Activated T-helper 2 cell treated with anti-CD3 and anti-CD28 coated beads, Interferon-gamma antibody, Interleukin-2, Interleukin-4, amounts not matched to agents 10 μg/mL and 5 μg/mL and 100 μg/mL, durations not matched to agents 14 hours and 24 hours and 36 hours (primary cell): ENCODE data around the gene LSM2. TPM values are rescaled to one million over a fixed set of nuclear protein-coding genes. Genes with fewer than 3 reads are reported as not detected.

Experiments
- DNase-seq: peaks from one replicate; pipeline ENCODE4 v3.0.0; 2021; ENCODE audit warnings: low spot score
- H3K27ac Mint-ChIP-seq: one replicate; pipeline ENCODE4 v1.8.0; 2021; ENCODE audit warnings: mixed read lengths
- H3K27me3 Mint-ChIP-seq: one replicate; pipeline ENCODE4 v1.8.0; 2021; ENCODE audit warnings: low read depth, mixed read lengths
- H3K36me3 Mint-ChIP-seq: one replicate; pipeline ENCODE4 v1.8.0; 2021; ENCODE audit warnings: low read depth, mixed read lengths
- H3K4me1 Mint-ChIP-seq: one replicate; pipeline ENCODE4 v1.8.0; 2021; ENCODE audit warnings: low read depth, mixed read lengths
- H3K4me3 Mint-ChIP-seq: one replicate; pipeline ENCODE4 v1.8.0; 2021; ENCODE audit warnings: low read depth, mild to moderate bottlenecking, moderate library complexity, mixed read lengths
- H3K9me3 Mint-ChIP-seq: one replicate; pipeline ENCODE4 v1.8.0; 2021; ENCODE audit warnings: mixed read lengths
- intact Hi-C: fragments of 100-400 bp; cut with micrococcal nuclease; formaldehyde crosslinking; loops from one replicate; pipeline ENCODE4 v1.15.1; 2023
- total RNA-seq: library from RNA; stranded (reverse); gene quantifications from 2 replicates; pipeline ENCODE4 v1.2.3, GENCODE V29; 2022

The LSM2 gene
- total RNA-seq, 1 donor from 2014 or later = 130 TPM

DNA sequence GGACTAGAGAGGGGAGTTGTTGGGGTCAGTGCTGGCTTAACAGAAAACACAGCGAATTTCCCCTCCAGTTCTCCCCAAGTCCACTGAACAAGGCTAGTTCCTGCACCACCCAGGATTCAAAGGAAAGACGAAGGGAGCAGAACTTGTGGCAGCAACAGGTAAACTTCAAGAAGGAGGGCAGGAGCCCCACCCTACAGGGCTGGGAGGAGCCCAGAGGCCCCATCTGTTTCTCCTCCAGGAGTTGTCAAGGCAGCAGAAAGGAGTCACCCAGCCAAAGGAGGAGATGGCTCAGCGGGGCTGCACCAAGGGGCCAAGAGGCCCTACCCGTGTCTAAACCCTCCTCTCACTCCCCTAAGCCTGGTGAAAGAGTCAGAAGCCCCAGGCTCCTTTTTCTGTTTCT is 42.6 kb downstream of the LSM2 start:
- no peak for DNase-seq
- H3K4me1 Mint-ChIP-seq = peaks cover 3% of the 10 kb centered on the region

DNA sequence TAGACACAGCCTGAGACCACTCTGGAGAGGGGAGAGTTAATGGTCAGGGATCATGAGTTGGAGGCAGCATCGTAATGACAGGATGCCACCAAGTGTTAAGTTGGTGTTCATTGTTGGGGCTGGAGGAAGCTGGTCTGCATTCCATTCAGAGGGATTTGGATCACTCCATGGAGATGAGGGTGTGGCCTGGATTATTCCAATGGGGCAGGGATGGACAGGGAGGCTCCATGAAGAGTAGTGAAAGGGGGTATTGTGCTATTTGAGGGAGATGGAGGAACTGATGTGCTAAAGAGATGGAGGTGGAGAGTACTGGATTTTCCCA is 43.2 kb downstream of the LSM2 start:
- Mint-ChIP-seq H3K4me3 (no peak overlapping the region), H3K4me1 (peaks cover 6% of the 10 kb centered on the region), H3K9me3 (no peaks in the 10 kb centered on the region), H3K36me3 (peaks cover 62% of the 10 kb centered on the region), H3K27me3 (no peaks in the 10 kb centered on the region), H3K27ac (peak overlapping the region; percentile 28)
- no peak for DNase-seq
- intact Hi-C loops = no loop called here

More for the DNA sequence above, 42.6 kb downstream of the LSM2 start:
- intact Hi-C loops = no loop called here
- H3K9me3 Mint-ChIP-seq = no peaks in the 10 kb centered on the region
- H3K27ac Mint-ChIP-seq = no peak overlapping the region
- H3K4me3 Mint-ChIP-seq = no peak overlapping the region
- H3K36me3 Mint-ChIP-seq = peaks cover 56% of the 10 kb centered on the region
- H3K27me3 Mint-ChIP-seq = no peaks in the 10 kb centered on the region

GRCh38 chr6:31762878-31763618 is 43.7 kb downstream of the LSM2 start:
- Mint-ChIP-seq H3K27ac (no peak overlapping the region), H3K27me3 (no peaks in the 10 kb centered on the region), H3K9me3 (no peaks in the 10 kb centered on the region), H3K4me1 (peaks cover 6% of the 10 kb centered on the region), H3K4me3 (no peak overlapping the region), H3K36me3 (peaks cover 65% of the 10 kb centered on the region)
- DNase-seq = no peak
- intact Hi-C loops = no loop called here

DNA sequence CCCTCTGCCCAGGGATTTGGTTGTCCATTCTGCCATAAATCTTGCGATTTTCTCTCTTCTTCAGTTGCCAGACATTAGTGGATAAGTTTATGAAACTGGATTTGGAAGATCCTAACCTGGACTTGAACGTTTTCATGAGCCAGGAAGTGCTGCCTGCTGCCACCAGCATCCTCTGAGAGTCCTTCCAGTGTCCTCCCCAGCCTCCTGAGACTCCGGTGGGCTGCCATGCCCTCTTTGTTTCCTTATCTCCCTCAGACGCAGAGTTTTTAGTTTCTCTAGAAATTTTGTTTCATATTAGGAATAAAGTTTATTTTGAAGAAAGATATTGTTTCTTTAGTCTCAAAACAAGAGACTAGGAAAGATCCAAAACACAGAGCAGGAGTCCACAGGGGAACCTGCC is 44.4 kb downstream of the LSM2 start, which contains the start of gene SAPCD1:
TSS of gene SAPCD1 (plus strand) at position 301 of the 400 bp plus-strand sequence. CDS start 399 bp downstream, outside the sequence.
- intact Hi-C loops = no loop called here
- peaks cover 64% of the 10 kb centered on the region for H3K36me3 Mint-ChIP-seq
- H3K27me3 Mint-ChIP-seq = no peaks in the 10 kb centered on the region
- no peaks in the 10 kb centered on the region for H3K9me3 Mint-ChIP-seq
- H3K27ac Mint-ChIP-seq = no peak within 1 kb of the TSS
- H3K4me3 Mint-ChIP-seq = no peak within 1 kb of the TSS
- DNase-seq = no peak
- H3K4me1 Mint-ChIP-seq = peaks cover 6% of the 10 kb centered on the region

DNA sequence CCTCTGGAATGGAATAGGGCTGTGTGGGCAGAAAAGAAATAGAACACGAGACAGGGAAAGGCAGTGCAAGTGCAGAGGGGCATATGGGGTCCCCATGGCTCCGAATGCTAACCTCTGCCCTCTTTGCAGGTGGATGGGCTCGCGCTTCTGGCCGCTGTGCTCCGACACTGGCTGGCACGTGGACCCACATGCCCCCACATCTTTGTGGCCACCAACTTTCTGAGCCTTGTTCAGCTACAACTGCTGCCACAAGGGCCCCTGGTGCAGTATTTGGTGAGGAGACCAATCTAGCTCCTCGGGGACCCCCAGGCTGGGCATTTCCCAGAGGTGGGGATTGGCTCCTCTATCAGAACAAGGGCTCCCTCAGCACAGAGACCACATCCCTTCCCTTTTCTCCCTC is 45.4 kb downstream of the LSM2 start:
- Mint-ChIP-seq H3K27me3 (no peaks in the 10 kb centered on the region), H3K4me1 (peaks cover 6% of the 10 kb centered on the region)

DNA sequence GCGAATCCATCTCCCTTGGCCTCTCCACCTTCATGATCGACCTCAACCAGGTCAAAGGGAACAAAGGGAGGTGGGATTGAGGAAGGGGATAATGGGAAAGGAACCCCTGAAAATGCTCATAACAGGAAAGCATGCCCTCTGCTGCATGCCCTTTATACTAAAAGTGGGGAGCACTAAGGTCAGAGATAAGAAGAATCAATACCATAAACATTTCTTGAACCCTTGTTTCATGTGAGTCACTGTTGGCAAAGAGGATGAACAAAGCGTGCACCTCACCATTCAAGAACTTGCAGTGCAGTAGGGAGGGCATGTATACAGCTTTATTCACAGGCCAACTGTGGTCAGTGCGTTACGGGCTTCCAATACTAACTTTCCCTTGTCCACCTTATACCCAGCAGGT is 46.0 kb downstream of the LSM2 start:
- H3K36me3 Mint-ChIP-seq = peaks cover 61% of the 10 kb centered on the region
- intact Hi-C loops = no loop called here
- H3K4me3 Mint-ChIP-seq = no peak overlapping the region
- H3K27me3 Mint-ChIP-seq = no peaks in the 10 kb centered on the region
- peaks cover 6% of the 10 kb centered on the region for H3K4me1 Mint-ChIP-seq
- no peak for DNase-seq
- no peak overlapping the region for H3K27ac Mint-ChIP-seq
- no peaks in the 10 kb centered on the region for H3K9me3 Mint-ChIP-seq

More for the DNA sequence above, 45.4 kb downstream of the LSM2 start:
- Mint-ChIP-seq H3K27ac (no peak overlapping the region), H3K36me3 (peaks cover 61% of the 10 kb centered on the region), H3K9me3 (no peaks in the 10 kb centered on the region), H3K4me3 (no peak overlapping the region)
- intact Hi-C loops = no loop called here
- DNase-seq = no peak

DNA sequence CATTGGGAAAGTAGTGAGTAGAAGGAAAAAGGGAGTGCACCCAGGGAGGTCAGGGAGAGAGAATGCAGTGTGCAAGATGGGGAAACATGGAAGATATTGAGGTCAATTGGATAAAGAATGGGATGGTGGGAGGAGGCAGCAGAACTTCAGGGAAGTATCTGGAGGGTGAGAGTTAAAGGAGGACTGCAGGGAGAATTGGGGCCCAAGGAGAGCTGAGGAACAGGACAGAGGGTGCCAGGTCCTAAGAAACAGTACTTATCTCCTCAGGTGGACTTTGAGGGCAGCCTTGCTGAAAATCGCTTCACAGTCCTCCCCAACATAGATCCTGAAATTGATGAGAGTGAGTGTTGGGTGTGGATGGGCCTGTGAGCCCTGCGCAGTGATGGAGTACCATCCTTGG is 48.5 kb downstream of the LSM2 start:
- H3K4me1 Mint-ChIP-seq = peaks cover 5% of the 10 kb centered on the region
- DNase-seq = no peak
- no peak overlapping the region for H3K27ac Mint-ChIP-seq
- H3K9me3 Mint-ChIP-seq = no peaks in the 10 kb centered on the region
- H3K4me3 Mint-ChIP-seq = no peak overlapping the region
- H3K36me3 Mint-ChIP-seq = peaks cover 46% of the 10 kb centered on the region
- no peaks in the 10 kb centered on the region for H3K27me3 Mint-ChIP-seq
- intact Hi-C loops = no loop called here

DNA sequence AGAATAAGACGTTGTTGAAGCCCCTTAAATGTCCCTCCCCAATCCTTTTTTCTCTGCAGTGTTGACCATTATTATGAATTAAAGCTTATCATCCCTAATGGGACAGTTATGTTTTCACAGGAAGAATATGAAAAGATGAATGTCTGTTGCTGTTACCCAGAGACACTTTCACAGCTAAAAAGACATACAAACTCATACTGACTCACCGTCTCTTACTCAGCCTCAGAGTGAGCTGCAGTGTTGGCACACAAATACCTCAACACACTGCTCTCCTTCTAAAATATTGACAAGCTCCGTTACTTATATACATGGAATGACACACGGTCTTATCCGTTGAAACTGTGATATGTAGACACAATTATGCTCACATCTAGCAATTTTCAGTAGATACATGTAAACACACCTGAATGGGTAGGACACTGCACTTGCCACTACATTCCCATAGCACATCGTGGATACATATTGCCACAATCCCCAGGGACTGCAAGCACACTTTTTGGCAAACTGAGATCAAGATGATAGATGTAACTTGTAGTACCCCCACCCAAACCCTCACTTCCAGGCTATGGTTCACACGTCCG is 53.9 kb downstream of the LSM2 start:
- Mint-ChIP-seq H3K27me3 (no peaks in the 10 kb centered on the region), H3K9me3 (no peaks in the 10 kb centered on the region), H3K27ac (peak overlapping the region; percentile 3), H3K4me3 (no peak overlapping the region), H3K36me3 (peaks cover 23% of the 10 kb centered on the region), H3K4me1 (peaks cover 2% of the 10 kb centered on the region)
- intact Hi-C loops = no loop called here
- DNase-seq = no peak

- no peak overlapping the region for H3K27ac Mint-ChIP-seq
- intact Hi-C loops = no loop called here
- H3K4me1 Mint-ChIP-seq = peaks cover 2% of the 10 kb centered on the region
- H3K27me3 Mint-ChIP-seq = no peaks in the 10 kb centered on the region
- H3K4me3 Mint-ChIP-seq = no peak overlapping the region
- peaks cover 28% of the 10 kb centered on the region for H3K36me3 Mint-ChIP-seq
- H3K9me3 Mint-ChIP-seq = no peaks in the 10 kb centered on the region
- DNase-seq = no peak
Measured at GRCh38 chr6:31750411-31751022, 56.2 kb downstream of the LSM2 start.

GRCh38 chr6:31749301-31750036 is 57.3 kb downstream of the LSM2 start:
- Mint-ChIP-seq H3K4me3 (no peak overlapping the region), H3K27me3 (no peaks in the 10 kb centered on the region), H3K27ac (peak overlapping the region; percentile 14), H3K9me3 (no peaks in the 10 kb centered on the region), H3K4me1 (peaks cover 2% of the 10 kb centered on the region), H3K36me3 (peaks cover 34% of the 10 kb centered on the region)
- DNase-seq = no peak
- intact Hi-C loops = no loop called here
